Measurements from ENCODE around the gene FBP2.

DNA sequence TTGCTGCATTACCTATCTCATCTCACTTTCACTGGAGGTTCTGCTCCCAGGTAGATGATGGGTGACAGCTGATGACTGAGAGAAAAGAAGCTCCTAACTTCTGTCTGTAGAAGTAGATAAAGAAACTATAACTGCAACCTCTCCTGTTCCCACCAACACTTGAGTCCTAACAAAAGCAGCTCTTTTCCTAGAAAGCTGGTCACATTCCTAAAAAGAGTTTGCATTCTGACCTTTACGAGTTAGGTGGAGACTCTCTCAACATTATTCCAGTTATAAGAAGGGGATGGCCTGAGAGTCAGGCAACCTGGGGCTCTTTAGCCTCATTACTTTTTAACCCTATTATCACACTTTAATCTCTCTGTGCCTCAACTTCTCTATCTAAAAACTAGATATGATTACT, 47.7 kb downstream of the FBP2 start:
- TF ChIP-seq CTCF (IDR thresholded peaks at IDR 0.05; ENCODE audit: poor library complexity) (no peak), EZH2phosphoT487 (IDR thresholded peaks at IDR 0.05; ENCODE audit: low read depth, severe bottlenecking, unreplicated experiment) (no peak)

All from hepatocyte (in vitro differentiated cells).